ENCODE results near the gene ADM2.

Gene ADM2

DNA sequence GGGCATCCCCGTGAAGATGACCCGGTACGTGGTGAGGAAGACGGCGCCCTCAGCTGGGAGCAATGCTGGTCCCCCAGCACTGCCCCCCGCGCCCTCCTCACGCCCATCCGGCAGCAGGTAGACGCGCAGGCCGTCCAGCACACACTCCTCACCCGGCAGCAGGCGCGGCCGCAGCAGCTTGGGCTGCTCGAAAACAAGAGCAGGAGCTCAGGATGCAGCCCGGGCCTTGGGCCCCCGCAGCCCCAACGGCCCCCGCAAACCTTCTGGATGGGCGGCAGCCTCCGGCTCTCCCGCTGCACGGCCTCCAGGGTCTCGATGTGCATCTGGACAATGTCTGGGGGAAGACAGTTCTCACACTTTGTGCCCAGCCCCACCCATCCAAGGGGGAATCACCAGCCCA, 19.8 kb upstream of the ADM2 start:
- no peak overlapping the region for H3K4me3 ChIP-seq
- TF ChIP-seq POLR2AphosphoS5 (IDR thresholded peaks at IDR 0.05; ENCODE audit: borderline replicate concordance, low read depth, low read length) (no peak), FOXP2 (optimal IDR thresholded peaks at IDR 0.05; ENCODE audit: control extremely low read depth, extremely low read length, insufficient read depth) (no peak), EZH2 (IDR thresholded peaks at IDR 0.05) (no peak)
- H3K9ac ChIP-seq (ENCODE audit: insufficient read length) = no peak overlapping the region
- peaks cover 41% of the 10 kb centered on the region for H3K36me3 ChIP-seq (ENCODE audit: insufficient read depth, low read length)
- H3K9me3 ChIP-seq (ENCODE audit: low read depth, low read length) = no peaks in the 10 kb centered on the region
- no peak overlapping the region for H3K27ac ChIP-seq
- DNase-seq (ENCODE audit: low read depth, low spot score) = no peak

DNA sequence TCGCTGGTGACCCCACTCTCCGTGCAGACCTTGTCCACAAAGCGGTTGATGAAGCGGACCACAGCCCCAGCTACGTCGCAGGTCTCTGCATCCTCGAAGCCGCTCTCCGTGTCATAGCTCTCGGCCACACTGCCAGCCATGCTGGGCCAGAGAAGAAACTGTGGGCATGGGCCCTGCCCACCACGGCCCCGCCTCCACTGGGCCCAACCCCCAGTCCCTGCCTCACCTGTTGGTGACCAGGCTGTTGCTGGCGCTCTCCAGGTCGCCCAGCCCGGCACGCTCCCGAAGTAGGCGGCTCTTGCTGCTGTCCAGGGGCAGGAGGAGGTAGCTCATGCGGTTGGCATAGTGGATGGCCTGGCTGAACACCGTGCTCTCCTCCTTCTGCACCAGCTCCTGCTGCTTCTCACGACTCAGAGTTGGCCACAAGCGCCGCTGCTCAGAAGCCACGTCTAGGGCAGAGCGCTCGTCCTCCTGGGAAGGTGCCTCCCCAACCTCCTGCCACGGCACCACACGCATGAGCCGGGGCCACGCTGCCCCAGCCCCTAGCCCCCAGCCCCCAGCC, 19.3 kb upstream of the ADM2 start:
- no peak for TF ChIP-seq EZH2 (IDR thresholded peaks at IDR 0.05)
- TF ChIP-seq FOXP2 (optimal IDR thresholded peaks at IDR 0.05; ENCODE audit: control extremely low read depth, extremely low read length, insufficient read depth) = no peak
- no peak for TF ChIP-seq POLR2AphosphoS5 (IDR thresholded peaks at IDR 0.05; ENCODE audit: borderline replicate concordance, low read depth, low read length)
- H3K9me3 ChIP-seq (ENCODE audit: low read depth, low read length) = no peaks in the 10 kb centered on the region
- no peak for DNase-seq (ENCODE audit: low read depth, low spot score)
- no peak overlapping the region for H3K9ac ChIP-seq (ENCODE audit: insufficient read length)
- peaks cover 44% of the 10 kb centered on the region for H3K36me3 ChIP-seq (ENCODE audit: insufficient read depth, low read length)
- no peak overlapping the region for H3K4me3 ChIP-seq
- H3K27ac ChIP-seq = no peak overlapping the region

DNA sequence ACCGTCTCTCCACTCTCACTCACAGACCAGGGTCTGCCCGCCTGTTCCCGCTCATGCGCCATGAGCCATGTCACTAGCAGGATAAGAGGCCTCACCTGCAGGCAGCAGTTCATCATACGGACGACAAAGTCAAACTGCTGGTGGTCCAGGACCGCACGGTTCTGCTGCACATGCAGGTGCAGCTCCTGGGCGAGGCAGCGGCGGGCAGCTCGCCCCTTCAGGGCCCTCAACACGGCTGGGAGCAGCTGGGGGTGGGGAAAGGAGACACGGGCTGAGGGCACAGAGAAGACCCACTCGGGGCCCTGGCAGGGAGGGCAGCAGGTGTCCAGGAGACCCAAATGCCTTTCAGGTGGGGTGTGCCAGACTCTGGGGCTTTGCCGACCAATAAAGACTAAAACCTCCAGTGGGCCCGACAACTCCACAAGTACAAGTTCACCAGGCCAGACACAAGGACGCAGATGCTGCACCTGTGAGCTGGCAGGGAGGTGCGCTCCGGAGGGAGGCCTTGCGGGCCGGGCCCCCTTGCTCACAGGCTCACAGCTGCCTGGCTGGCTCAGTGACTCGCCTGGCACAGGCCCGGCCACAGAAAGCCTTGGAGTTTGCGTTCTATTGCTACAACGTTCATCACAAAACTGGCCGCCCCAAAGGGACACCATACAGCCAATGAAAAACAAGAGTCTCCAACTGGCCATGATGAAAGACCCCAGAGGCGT, 18.0 kb upstream of the ADM2 start:
- Histone ChIP-seq H3K4me3 (no peak overlapping the region), H3K36me3 (ENCODE audit: insufficient read depth, low read length) (peaks cover 43% of the 10 kb centered on the region; the same call in 1 of the 2 replicates), H3K9ac (ENCODE audit: insufficient read length) (no peak overlapping the region), H3K9me3 (ENCODE audit: low read depth, low read length) (no peaks in the 10 kb centered on the region), H3K27ac (no peak overlapping the region)
- TF ChIP-seq FOXP2 (optimal IDR thresholded peaks at IDR 0.05; ENCODE audit: control extremely low read depth, extremely low read length, insufficient read depth) (no peak), POLR2AphosphoS5 (IDR thresholded peaks at IDR 0.05; ENCODE audit: borderline replicate concordance, low read depth, low read length) (no peak), EZH2 (IDR thresholded peaks at IDR 0.05) (no peak)
- DNase-seq (ENCODE audit: low read depth, low spot score) = no peak

DNA sequence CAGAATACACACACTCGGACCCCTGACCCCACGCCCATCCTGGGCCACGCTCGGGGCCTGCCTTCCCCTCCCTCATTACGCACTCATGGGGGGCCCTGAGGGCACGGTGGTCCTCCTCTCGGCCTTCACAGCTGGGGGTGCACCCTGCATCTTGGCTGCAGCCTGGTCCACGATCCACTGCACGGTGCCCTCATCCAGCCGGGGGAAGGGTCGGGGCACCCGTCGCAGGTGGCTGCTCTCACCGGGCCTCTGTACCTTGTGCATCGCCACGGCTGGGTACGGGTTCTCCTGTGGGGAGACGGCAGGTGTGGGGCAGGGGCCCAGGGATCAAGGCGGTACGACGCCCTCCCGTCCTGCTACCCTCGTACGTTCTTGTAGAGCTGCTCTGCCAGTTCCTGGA, 16.9 kb upstream of the ADM2 start:
- DNase-seq (ENCODE audit: low read depth, low spot score) = no peak
- no peak overlapping the region for H3K4me3 ChIP-seq
- H3K27ac ChIP-seq = no peak overlapping the region
- peaks cover 35% of the 10 kb centered on the region; the same call in 1 of the 2 replicates for H3K36me3 ChIP-seq (ENCODE audit: insufficient read depth, low read length)
- H3K9ac ChIP-seq (ENCODE audit: insufficient read length) = no peak overlapping the region
- TF ChIP-seq POLR2AphosphoS5 (IDR thresholded peaks at IDR 0.05; ENCODE audit: borderline replicate concordance, low read depth, low read length) = no peak
- no peak for TF ChIP-seq EZH2 (IDR thresholded peaks at IDR 0.05)
- TF ChIP-seq FOXP2 (optimal IDR thresholded peaks at IDR 0.05; ENCODE audit: control extremely low read depth, extremely low read length, insufficient read depth) = no peak
- no peaks in the 10 kb centered on the region for H3K9me3 ChIP-seq (ENCODE audit: low read depth, low read length)

DNA sequence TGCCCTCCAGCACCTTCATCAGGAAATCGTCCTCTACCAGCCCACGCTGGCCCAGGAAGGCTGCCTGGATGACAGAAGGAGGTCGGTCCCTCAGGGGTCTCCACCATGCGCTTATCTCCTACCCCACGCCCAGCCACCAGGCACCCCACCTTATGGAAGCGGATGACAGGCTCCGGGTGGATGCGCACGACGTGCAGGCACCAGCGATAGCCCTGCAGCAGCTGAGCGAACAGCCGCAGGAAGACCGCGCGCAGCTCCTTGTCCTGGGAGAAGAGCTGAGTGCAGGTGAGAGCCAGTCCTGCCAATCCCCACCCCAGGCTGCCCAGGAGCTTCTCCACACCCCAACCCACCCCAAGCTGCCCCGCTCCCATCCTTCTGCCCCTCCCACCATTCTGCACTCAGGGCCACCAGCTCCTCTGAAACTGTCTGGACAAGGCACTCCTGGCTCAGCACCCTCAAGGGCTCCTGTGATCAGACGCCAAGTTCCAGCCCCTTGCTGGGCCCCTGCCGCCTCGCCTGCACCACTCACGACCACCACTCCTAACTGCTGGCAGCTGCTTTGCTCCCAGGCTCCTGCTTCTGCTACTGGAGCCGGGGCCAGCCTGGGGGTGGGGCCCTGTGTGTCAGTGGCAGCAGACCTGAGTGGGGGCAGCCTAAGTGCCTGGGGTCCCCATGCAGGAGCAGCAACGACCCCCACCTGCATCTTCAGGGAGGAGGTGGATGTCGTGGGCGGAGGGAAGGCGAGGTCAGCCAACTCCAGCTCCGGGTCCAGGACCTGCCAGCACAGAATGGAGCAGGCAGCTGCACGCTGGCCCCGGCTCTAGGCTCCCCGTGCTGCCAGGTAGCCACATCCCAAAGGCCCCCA, 16.0 kb upstream of the ADM2 start:
- peaks cover 32% of the 10 kb centered on the region; the same call in 1 of the 2 replicates for H3K36me3 ChIP-seq (ENCODE audit: insufficient read depth, low read length)
- H3K9me3 ChIP-seq (ENCODE audit: low read depth, low read length) = no peaks in the 10 kb centered on the region
- TF ChIP-seq EZH2 (IDR thresholded peaks at IDR 0.05) = no peak
- TF ChIP-seq POLR2AphosphoS5 (IDR thresholded peaks at IDR 0.05; ENCODE audit: borderline replicate concordance, low read depth, low read length) = no peak
- no peak for TF ChIP-seq FOXP2 (optimal IDR thresholded peaks at IDR 0.05; ENCODE audit: control extremely low read depth, extremely low read length, insufficient read depth)

DNA sequence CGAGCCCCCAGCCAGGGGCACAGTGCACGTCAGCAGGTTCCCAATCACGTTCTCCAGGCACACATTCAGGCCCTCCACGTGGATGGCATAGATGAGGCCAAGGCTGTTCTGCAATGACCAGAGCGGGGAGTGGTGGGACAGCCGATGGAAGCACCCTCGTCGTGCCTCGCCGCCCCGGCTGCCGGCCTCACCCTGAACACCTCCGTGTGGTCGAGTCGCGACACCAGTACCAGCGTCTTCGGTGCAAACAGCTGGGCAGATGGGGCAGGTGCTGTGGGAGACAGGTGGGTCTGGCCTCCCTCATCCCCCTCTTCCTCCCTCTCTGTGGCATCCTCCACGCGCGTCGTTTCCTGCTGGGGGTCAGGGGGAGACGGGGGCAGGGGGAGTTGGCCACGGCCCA, 14.0 kb upstream of the ADM2 start:
- Histone ChIP-seq H3K36me3 (ENCODE audit: insufficient read depth, low read length) (peaks cover 16% of the 10 kb centered on the region; the same call in 1 of the 2 replicates), H3K4me3 (no peak overlapping the region), H3K27ac (no peak overlapping the region), H3K9ac (ENCODE audit: insufficient read length) (no peak overlapping the region), H3K9me3 (ENCODE audit: low read depth, low read length) (no peaks in the 10 kb centered on the region)
- no peak for TF ChIP-seq POLR2AphosphoS5 (IDR thresholded peaks at IDR 0.05; ENCODE audit: borderline replicate concordance, low read depth, low read length)
- no peak for TF ChIP-seq EZH2 (IDR thresholded peaks at IDR 0.05)
- no peak for TF ChIP-seq FOXP2 (optimal IDR thresholded peaks at IDR 0.05; ENCODE audit: control extremely low read depth, extremely low read length, insufficient read depth)
- no peak for DNase-seq (ENCODE audit: low read depth, low spot score)

More for the DNA sequence above, 16.0 kb upstream of the ADM2 start:
- no peak overlapping the region for H3K4me3 ChIP-seq
- H3K9ac ChIP-seq (ENCODE audit: insufficient read length) = no peak overlapping the region
- no peak for DNase-seq (ENCODE audit: low read depth, low spot score)
- no peak overlapping the region for H3K27ac ChIP-seq

DNA sequence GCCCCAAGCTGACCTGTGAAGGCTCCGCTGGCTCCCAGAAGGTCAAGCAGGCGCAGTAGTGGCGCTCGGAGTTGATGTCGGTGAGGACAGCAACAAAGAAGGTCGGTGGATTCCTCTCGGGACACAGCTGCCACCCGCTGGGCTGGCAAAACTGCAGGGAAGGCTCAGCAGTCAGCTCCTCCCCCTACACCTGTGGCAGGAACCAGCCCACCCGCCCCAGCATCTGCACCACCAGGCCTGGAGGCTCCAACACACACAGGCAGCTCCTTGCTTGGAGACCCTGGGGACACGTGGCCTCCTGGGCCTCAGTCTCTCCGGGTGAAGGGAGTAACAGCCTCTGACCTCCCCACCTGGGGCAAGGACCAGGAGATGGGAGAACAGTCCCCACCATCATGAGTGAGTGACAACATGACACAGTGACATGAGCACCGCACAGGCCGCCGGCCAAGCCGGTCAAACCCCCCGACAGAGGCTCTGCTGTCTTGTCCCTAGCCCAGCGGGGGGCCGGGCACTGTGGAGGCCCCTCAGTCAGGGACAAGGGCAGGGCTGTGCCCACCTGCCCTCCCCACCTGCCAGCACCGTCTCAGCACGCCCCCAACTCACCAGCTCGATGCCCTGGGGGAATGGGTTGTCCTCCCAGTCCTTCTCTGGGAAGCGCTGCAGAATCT, 13.4 kb upstream of the ADM2 start:
- Histone ChIP-seq H3K9ac (ENCODE audit: insufficient read length) (no peak overlapping the region), H3K9me3 (ENCODE audit: low read depth, low read length) (no peaks in the 10 kb centered on the region), H3K36me3 (ENCODE audit: insufficient read depth, low read length) (peaks cover 16% of the 10 kb centered on the region; the same call in 1 of the 2 replicates), H3K4me3 (no peak overlapping the region), H3K27ac (no peak overlapping the region)
- DNase-seq (ENCODE audit: low read depth, low spot score) = no peak
- TF ChIP-seq FOXP2 (optimal IDR thresholded peaks at IDR 0.05; ENCODE audit: control extremely low read depth, extremely low read length, insufficient read depth) (no peak), POLR2AphosphoS5 (IDR thresholded peaks at IDR 0.05; ENCODE audit: borderline replicate concordance, low read depth, low read length) (no peak), EZH2 (IDR thresholded peaks at IDR 0.05) (no peak)

Data from SK-N-MC (cell line).